Neural cell (in vitro differentiated cells): ENCODE measurements around the gene ARHGAP10. TPM values are rescaled to one million over a fixed set of nuclear protein-coding genes. Genes with fewer than 3 reads are reported as not detected.

ENCODE experiments used
- H2AFZ ChIP-seq: fragments of 200-600, 300-800 bp; sonication (generic), shearing (Covaris generic); 2 replicates; pipeline ENCODE4 v1.6.0; 2014; ENCODE audit warnings: low read depth, mild to moderate bottlenecking, antibody characterized with exemption, low read length, moderate library complexity
- H3F3A ChIP-seq: fragments of 200-600 bp; shearing (Covaris generic); 2 replicates; pipeline ENCODE4 v1.6.1; 2016; ENCODE audit warnings: mild to moderate bottlenecking, moderate library complexity, mixed read lengths, antibody characterized with exemption, low read length; ENCODE audit not compliant: insufficient read depth, poor library complexity, severe bottlenecking
- H3K27ac ChIP-seq: fragments of 200-600, 300-800 bp; sonication (generic), shearing (Covaris generic); 2 replicates; pipeline ENCODE4 v1.5.1; 2014; ENCODE audit warnings: mild to moderate bottlenecking, low read length, moderate library complexity
- H3K27me3 ChIP-seq: fragments of 300-800, 200-600 bp; sonication (generic), shearing (Covaris generic); 2 replicates; pipeline ENCODE4 v1.6.0; 2014; ENCODE audit warnings: mild to moderate bottlenecking, low read depth, low read length, moderate library complexity; ENCODE audit not compliant: insufficient read depth
- H3K36me3 ChIP-seq: fragments of 300-800, 200-600 bp; sonication (generic), shearing (Covaris generic); 2 replicates; pipeline ENCODE4 v1.5.1; 2014; ENCODE audit warnings: mild to moderate bottlenecking, antibody characterized with exemption, low read length, moderate library complexity; ENCODE audit not compliant: insufficient read depth
- H3K4me2 ChIP-seq: fragments of 300-800, 200-600 bp; sonication (generic), shearing (Covaris generic); 2 replicates; pipeline ENCODE4 v1.6.0; 2014; ENCODE audit warnings: mild to moderate bottlenecking, low read length
- H3K4me3 ChIP-seq: fragments of 300-800, 200-600 bp; sonication (generic), shearing (Covaris generic); 2 replicates; pipeline ENCODE4 v1.5.1; 2014; ENCODE audit warnings: mild to moderate bottlenecking, low read length, moderate library complexity
- H3K79me2 ChIP-seq: fragments of 200-600 bp; shearing (Covaris generic); replicated peaks from 2 replicates; pipeline ENCODE4 v1.6.0; 2014; ENCODE audit warnings: mild to moderate bottlenecking, low read length, moderate library complexity; ENCODE audit not compliant: insufficient read depth
- H3K9ac ChIP-seq: fragments of 300-800, 200-600 bp; sonication (generic), shearing (Covaris generic); 2 replicates; pipeline ENCODE4 v1.6.1; 2016; ENCODE audit warnings: mild to moderate bottlenecking, low read length, mixed read lengths
- H3K9me2 ChIP-seq: fragments of 200-600 bp; shearing (Covaris generic); 2 replicates; pipeline ENCODE4 v1.6.1; 2016; ENCODE audit warnings: mild to moderate bottlenecking, low read length, mixed read lengths; ENCODE audit not compliant: insufficient read depth
- H3K9me3 ChIP-seq: fragments of 200-600, 300-800 bp; sonication (generic), shearing (Covaris generic); 2 replicates; pipeline ENCODE4 v1.6.1; 2016; ENCODE audit warnings: mild to moderate bottlenecking, mixed run types, low read length, moderate library complexity, mixed read lengths
- H4K20me1 ChIP-seq: fragments of 200-600 bp; shearing (Covaris generic); 2 replicates; pipeline ENCODE4 v1.6.1; 2016; ENCODE audit warnings: mild to moderate bottlenecking, mixed run types; ENCODE audit not compliant: insufficient read depth
- EP300 ChIP-seq: fragments of 450-650 bp; conservative IDR thresholded peaks from 2 replicates; pipeline ENCODE4 v1.6.1; 2014; ENCODE audit warnings: antibody characterized with exemption, mild to moderate bottlenecking, moderate library complexity; ENCODE audit not compliant: poor library complexity, severe bottlenecking
- EZH2 ChIP-seq: fragments of 200-600, 300-800 bp; shearing (Covaris generic), sonication (generic); IDR thresholded peaks from 2 replicates; pipeline ENCODE4 v1.6.1; 2014; ENCODE audit warnings: antibody characterized with exemption, low read length, borderline replicate concordance, mild to moderate bottlenecking; ENCODE audit not compliant: insufficient read depth, poor library complexity, severe bottlenecking
- MXI1 ChIP-seq: fragments of 450-650 bp; conservative IDR thresholded peaks from 2 replicates; pipeline ENCODE4 v1.6.1; 2014; ENCODE audit warnings: antibody characterized with exemption, mild to moderate bottlenecking; ENCODE audit not compliant: poor library complexity, severe bottlenecking
- POLR2AphosphoS5 ChIP-seq: IDR thresholded peaks from 2 replicates; pipeline ENCODE4 v1.6.1; 2012
- RAD21 ChIP-seq: fragments of 450-650 bp; conservative IDR thresholded peaks from 2 replicates; pipeline ENCODE4 v1.6.1; 2014; ENCODE audit warnings: antibody characterized with exemption, mild to moderate bottlenecking, moderate library complexity
- SMC3 ChIP-seq: fragments of 450-650 bp; conservative IDR thresholded peaks from 2 replicates; pipeline ENCODE4 v1.6.1; 2014; ENCODE audit warnings: antibody characterized with exemption, mild to moderate bottlenecking, moderate library complexity; ENCODE audit not compliant: poor library complexity
- TAF1 ChIP-seq: IDR thresholded peaks from 2 replicates; pipeline ENCODE4 v1.6.1; 2012; ENCODE audit warnings: low read depth
- polyA plus RNA-seq: library from polyadenylated mRNA; depleted of rRNA; stranded (reverse); fragments of >200 nt; gene quantifications from 2 replicates; pipeline ENCODE4 v1.2.3, GENCODE V29; 2014
- TF ChIP-seq, protein P1 (sequence below): IDR thresholded peaks from 2 replicates; pipeline ENCODE4 v1.6.1; 2012; ENCODE audit warnings: borderline replicate concordance
- TF ChIP-seq, protein P2 (sequence below): fragments of 450-650 bp; IDR thresholded peaks from 2 replicates; pipeline ENCODE4 v1.5.1; 2014; ENCODE audit warnings: antibody characterized with exemption, mild to moderate bottlenecking, moderate library complexity; ENCODE audit not compliant: poor library complexity, severe bottlenecking

Gene ARHGAP10
- polyA plus RNA-seq, 1 donor from 2014 or later: 1.2 TPM

GRCh38 chr4:147958057-147958456, 226.2 kb downstream of the ARHGAP10 start:
- Histone ChIP-seq H3K27me3 (no peaks in the 10 kb centered on the region), H2AFZ (no peak overlapping the region), H3K9me3 (no peaks in the 10 kb centered on the region), H3K27ac (no peak overlapping the region), H3K36me3 (no peaks in the 10 kb centered on the region), H3K79me2 (no peaks in the 10 kb centered on the region), H3K4me2 (no peak overlapping the region), H3K4me3 (no peak overlapping the region), H3F3A (no peaks in the 10 kb centered on the region), H4K20me1 (no peaks in the 10 kb centered on the region), H3K9ac (no peak overlapping the region), H3K9me2 (no peaks in the 10 kb centered on the region)
- TF ChIP-seq EP300 (no peak), EZH2 (no peak), POLR2AphosphoS5 (no peak), TAF1 (no peak), SMC3 (no peak), MXI1 (no peak), RAD21 (no peak)
- TF ChIP-seq, protein P1, sequence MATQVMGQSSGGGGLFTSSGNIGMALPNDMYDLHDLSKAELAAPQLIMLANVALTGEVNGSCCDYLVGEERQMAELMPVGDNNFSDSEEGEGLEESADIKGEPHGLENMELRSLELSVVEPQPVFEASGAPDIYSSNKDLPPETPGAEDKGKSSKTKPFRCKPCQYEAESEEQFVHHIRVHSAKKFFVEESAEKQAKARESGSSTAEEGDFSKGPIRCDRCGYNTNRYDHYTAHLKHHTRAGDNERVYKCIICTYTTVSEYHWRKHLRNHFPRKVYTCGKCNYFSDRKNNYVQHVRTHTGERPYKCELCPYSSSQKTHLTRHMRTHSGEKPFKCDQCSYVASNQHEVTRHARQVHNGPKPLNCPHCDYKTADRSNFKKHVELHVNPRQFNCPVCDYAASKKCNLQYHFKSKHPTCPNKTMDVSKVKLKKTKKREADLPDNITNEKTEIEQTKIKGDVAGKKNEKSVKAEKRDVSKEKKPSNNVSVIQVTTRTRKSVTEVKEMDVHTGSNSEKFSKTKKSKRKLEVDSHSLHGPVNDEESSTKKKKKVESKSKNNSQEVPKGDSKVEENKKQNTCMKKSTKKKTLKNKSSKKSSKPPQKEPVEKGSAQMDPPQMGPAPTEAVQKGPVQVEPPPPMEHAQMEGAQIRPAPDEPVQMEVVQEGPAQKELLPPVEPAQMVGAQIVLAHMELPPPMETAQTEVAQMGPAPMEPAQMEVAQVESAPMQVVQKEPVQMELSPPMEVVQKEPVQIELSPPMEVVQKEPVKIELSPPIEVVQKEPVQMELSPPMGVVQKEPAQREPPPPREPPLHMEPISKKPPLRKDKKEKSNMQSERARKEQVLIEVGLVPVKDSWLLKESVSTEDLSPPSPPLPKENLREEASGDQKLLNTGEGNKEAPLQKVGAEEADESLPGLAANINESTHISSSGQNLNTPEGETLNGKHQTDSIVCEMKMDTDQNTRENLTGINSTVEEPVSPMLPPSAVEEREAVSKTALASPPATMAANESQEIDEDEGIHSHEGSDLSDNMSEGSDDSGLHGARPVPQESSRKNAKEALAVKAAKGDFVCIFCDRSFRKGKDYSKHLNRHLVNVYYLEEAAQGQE: no peak
- TF ChIP-seq, protein P2, sequence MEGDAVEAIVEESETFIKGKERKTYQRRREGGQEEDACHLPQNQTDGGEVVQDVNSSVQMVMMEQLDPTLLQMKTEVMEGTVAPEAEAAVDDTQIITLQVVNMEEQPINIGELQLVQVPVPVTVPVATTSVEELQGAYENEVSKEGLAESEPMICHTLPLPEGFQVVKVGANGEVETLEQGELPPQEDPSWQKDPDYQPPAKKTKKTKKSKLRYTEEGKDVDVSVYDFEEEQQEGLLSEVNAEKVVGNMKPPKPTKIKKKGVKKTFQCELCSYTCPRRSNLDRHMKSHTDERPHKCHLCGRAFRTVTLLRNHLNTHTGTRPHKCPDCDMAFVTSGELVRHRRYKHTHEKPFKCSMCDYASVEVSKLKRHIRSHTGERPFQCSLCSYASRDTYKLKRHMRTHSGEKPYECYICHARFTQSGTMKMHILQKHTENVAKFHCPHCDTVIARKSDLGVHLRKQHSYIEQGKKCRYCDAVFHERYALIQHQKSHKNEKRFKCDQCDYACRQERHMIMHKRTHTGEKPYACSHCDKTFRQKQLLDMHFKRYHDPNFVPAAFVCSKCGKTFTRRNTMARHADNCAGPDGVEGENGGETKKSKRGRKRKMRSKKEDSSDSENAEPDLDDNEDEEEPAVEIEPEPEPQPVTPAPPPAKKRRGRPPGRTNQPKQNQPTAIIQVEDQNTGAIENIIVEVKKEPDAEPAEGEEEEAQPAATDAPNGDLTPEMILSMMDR: no peak

DNA sequence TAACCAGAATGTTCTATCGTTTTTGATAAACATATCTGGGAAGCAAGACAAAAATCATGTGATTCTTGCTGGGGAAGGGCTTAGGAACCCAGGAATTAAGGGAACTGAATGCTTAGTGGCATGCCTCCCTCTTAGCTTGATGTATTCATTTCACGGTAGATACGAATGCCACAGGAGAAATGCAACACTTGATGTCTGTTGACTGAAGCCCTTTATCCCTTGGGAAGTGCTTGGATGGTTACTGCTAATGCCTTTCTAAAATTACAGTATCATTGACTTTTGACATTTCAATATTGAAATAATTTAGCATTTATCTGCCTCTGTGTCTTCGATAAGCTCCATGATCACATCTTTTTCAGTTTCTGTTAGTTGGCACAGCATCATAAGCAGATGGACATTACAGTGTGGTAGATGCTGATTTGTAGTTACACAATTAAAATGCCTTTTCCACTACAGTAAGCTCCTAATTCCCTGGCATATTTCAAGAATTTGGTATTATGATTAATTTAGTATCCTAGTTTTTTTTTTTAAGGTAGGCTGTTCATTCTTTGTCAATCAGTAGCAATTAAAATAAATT, 226.7 kb downstream of the ARHGAP10 start:
- Histone ChIP-seq H3K36me3 (no peaks in the 10 kb centered on the region), H2AFZ (no peak overlapping the region), H3K27ac (no peak overlapping the region), H3K4me2 (no peak overlapping the region), H3F3A (no peaks in the 10 kb centered on the region), H3K4me3 (no peak overlapping the region), H3K9me2 (no peaks in the 10 kb centered on the region), H4K20me1 (no peaks in the 10 kb centered on the region), H3K9me3 (no peaks in the 10 kb centered on the region), H3K27me3 (no peaks in the 10 kb centered on the region), H3K9ac (no peak overlapping the region), H3K79me2 (no peaks in the 10 kb centered on the region)
- TF ChIP-seq POLR2AphosphoS5: no peak
- TF ChIP-seq SMC3: no peak
- TF ChIP-seq, protein P1: no peak
- no peak for TF ChIP-seq EZH2
- no peak for TF ChIP-seq MXI1
- TF ChIP-seq EP300: no peak
